HG02642 (cell line): ENCODE results near the gene TSPO2.
A peak's percentile ranks its signal among the peaks of the same experiment; 100 is the strongest.

Source experiments
- ATAC-seq: cut with Tn5 transposase; IDR thresholded peaks from one replicate; pipeline ENCODE4 v1.9.1; 2021; ENCODE audit warnings: mild to moderate bottlenecking; ENCODE audit not compliant: unreplicated experiment, poor library complexity

Gene TSPO2

DNA sequence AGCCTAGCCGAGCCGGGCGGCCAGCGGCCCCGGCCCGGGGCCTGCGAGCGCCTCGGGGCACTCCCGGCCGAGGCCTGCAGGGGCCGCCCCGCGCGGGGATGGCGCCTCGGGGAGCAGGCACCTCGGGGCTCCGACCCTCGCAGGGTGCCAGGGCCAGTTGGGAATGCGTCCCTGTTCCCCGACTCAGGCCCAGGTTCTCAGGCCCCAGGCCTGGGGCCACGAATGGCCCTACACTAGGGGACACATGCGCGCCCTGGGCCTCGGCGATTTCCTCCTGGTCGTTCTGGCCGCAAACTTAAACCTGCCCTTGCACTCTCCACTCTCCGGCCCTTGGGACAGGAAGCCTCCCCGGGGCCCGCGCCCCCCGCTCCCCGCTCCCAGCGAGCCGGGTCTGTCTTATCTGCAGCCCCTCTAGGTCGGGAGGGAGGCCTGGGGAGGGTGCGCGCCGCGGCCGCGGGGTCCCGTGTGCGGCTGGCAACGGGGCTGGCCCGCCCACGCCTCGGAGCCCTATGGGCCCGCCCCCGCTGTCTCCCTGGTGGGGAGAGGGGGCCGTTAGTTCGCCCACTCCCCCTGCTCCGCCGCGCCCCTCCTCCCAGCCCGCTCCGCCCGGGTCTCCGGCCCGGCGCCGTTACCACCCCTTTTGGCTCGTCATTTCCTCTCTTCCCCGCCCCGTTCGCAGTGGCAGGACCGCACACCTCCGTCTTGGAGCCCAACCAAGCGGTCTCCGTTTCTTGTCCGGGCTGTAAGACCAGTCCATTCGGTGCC, 31.1 kb downstream of the TSPO2 start:
- ATAC-seq: peak; percentile 33

DNA sequence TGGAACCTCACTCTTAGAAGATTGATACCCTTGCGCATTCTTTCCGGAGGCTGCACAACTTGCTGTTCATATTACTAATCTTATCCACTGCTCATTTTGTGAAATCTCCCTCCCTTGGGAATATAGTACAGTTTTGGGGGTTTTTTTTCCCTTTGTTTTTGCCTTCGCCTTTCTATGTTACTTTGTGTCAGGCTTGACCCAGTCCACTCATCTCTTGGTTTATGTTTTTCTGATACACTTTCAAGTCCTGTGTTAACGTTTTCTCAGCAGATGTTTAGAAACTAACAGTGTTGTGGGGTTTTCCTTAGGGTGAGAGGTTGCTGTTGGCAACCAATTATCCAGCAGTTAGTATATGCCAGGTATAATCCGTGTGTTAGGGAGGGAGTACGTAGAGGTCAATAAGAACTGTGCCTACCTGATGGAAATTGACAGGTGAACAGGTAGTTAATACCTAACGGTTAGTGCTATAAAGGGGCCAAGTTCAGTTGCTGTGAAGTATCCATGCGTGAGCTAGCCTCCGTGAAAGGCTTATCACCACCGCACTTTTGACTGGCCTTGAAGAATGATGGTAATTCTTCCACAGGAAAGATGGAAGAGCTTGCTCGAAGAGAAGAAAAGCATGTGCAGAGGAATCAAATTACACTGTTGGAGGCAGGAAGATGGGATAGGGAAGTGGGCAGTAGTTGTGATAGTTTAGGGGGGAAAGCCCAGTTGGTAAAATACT, 31.9 kb downstream of the TSPO2 start:
- ATAC-seq: no peak

DNA sequence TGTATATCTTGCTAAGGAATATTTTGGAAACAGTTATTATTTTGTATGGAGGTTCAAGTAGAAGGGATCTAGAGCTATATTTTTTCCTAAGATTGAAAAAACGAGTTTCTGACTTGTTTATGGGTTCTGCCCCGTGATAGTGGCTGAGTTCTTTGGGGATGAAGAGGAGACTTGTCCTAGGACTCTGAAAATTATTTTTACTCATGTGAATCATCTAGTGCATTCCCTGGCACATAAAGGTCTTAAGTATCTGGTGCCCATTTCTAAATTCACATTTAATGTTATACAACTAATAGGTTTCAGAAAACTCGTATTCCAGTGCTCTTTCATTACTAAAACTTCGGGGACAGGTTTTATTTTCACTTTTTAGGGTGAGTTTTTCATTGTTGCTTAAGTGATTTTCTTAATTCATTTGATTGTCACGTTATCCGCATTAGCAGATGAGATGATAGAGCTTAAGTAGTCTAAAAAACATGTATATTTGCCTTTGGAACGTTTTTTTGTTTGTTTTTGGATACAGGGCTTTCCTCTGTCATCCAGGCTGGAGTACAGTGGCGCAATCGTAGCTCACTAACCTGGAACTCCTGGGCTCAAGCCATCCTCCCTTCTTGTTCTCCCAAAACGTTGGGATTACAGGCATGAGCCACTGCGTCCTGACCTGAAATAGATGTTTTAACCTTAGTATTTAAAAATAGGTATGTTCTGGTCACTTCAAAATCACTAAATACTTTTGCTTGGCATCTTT, 32.6 kb downstream of the TSPO2 start:
- no peak for ATAC-seq

GRCh38 chr6:41075651-41076626, 33.7 kb downstream of the TSPO2 start:
- ATAC-seq: no peak

- no peak for ATAC-seq
These were observed 35.3 kb downstream of the TSPO2 start for GRCh38 chr6:41077536-41077935.

DNA sequence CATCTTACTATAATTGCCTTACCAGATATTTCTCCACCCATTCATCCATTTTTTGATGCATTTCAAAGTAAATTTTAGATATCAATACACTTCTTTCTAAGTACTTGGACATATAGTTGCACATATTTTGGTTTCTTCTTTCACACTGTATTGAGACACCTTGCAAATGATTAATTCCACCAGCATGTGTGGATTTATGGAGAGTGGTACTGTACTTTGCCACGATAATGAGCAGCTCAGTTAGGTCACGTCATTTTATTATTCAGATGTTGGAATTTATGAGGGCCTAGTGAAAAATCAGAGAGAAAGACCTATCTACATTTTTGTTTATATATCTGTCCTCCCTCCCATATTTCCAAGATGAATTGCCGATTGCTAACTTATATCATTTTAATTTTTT, 35.8 kb downstream of the TSPO2 start:
- no peak for ATAC-seq

- ATAC-seq: no peak
These were observed 36.8 kb downstream of the TSPO2 start for GRCh38 chr6:41079080-41079479.

DNA sequence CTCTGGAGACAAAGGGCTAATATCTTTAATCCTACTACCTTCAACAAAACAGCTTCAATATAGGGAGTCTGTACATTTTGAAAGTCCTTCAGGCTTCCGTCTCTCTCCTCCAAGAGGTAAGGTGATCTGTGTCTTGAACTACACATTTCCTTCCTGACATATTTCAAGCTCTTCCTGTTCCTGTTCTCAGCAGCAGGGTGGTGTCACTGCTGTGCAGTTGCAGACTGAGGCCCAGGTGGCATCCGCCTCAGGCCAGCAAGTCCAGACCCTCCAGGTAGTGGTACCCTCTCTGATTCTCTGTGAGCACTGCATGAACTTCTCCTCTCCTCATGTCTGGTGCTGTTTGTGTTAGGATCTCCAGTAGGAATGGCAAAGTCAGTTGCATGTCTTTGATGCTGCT, 38.4 kb downstream of the TSPO2 start:
- ATAC-seq: no peak

GRCh38 chr6:41083072-41083471, 40.8 kb downstream of the TSPO2 start:
- no peak for ATAC-seq

- ATAC-seq: no peak
These were observed 42.9 kb downstream of the TSPO2 start for GRCh38 chr6:41085182-41085581.

DNA sequence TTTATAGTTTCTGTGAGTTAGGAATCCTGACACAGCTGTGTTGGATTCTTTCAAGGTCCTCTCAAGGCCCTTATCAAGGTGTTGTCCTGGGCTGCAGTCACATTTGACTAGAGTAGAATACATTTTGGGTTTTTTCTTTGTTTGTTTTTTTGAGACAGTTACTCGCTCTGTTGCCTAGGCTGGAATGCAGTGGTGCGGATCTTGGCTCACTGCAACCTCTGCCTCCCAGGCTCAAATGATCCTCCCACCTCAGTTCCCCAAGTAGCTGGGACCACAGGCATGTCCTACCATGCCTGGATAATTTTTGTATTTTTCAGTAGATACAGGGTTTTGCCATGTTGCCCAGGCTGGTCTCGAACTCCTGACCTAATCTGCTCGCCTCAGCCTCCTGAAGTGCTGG, 46.2 kb downstream of the TSPO2 start:
- no peak for ATAC-seq

DNA sequence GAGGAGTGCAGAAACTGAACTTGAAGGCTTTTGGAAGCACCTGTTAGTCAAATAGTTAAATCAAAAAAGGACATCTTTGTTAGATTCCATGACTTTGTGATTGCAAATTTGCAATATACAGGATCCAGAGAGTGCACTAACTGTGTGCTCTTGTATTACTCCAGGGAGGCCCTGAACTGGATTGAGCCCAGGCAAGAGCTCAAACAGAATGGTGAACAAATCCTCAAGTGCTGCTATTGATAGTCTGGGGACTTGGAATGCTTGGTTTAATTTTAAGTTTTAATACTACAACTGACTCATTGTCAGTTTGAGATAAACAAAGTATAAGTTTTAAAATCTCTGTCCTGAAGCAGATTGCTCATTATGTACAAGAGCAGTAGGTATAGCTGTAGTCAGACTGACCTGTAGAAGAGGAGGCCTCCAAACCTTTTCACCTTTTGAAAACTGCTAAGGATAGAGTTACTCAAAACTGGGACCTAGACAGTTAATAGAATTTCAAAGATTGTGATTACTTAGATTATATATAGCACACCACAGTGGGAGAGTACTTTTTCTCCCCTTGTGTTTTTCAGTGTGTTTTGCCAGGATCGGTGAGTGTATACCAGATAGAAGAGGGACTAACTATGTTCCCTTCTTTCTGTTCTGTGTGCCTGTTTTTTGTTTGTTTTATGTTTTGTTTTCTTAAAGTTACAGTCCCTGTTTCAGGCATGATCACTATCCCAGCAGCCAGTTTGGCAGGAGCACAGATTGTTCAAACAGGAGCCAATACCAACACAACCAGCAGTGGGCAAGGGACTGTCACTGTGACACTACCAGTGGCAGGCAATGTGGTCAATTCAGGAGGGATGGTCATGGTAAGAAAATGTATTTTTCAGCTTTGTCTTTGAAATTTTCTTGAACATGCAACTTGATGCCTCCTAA, 48.8 kb downstream of the TSPO2 start:
- ATAC-seq: no peak

GRCh38 chr6:41092421-41093140, 50.3 kb downstream of the TSPO2 start:
- ATAC-seq: no peak

GRCh38 chr6:41093729-41094128, 51.5 kb downstream of the TSPO2 start:
- no peak for ATAC-seq
